ENCODE data around the gene GTF3C5. TPM values are rescaled to one million over a fixed set of nuclear protein-coding genes. Genes with fewer than 3 reads are reported as not detected.
"Not testable (repeated sequence)": the region's sequence is repeated elsewhere in the genome, so short reads cannot be mapped to it uniquely, and the experiment has no call there.

Gene GTF3C5
- total RNA-seq, 8 experiments from 2014 or later, result 35.8 to 77.3 (median 45.1) TPM

GRCh38 chr9:133061019-133061763 lies 30.4 kb downstream of the GTF3C5 start:
- H3K4me3 ChIP-seq; in situ Hi-C loops (cut with MboI; ENCODE audit: low pct_unique_long_range_greater_than_20kb in 2 of 9, low sequenced_read_pairs in 9 of 9, unreplicated experiment in 9 of 9): not testable (repeated sequence)
- Histone ChIP-seq H3K4me1 (replicated peaks in 1 of 2) (peaks cover 16 to 20% of the 10 kb centered on the region in 2 donors), H3K27ac (peak overlapping the region in 1 of 2 donors; percentile 20)
- no CpG with 5 or more reads among the region's 14 CpGs for WGBS, 10 experiments
- peak; percentile 51 to 90 (median 80) for ATAC-seq (replicated peaks in 6 of 8)

DNA sequence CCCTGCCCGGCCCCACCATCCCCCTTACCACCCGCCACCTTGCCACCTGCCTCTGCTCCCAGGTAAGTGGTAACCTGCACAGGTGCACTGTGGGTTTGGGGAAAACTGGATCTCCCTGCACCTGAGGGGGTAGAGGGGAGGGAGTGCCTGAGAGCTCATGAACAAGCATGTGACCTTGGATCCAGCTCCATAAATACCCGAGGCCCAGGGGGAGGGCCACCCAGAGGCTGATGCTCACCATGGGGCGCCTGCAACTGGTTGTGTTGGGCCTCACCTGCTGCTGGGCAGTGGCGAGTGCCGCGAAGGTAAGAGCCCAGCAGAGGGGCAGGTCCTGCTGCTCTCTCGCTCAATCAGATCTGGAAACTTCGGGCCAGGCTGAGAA lies 31.0 kb downstream of the GTF3C5 start, which contains the start of gene CEL:
CEL (plus strand) TSS at position 218 of the 382 bp plus-strand sequence; CDS start at position 240, 22 bp downstream.
- peak within 1 kb of the TSS in 1 of 2 donors; percentile 20 for H3K27ac ChIP-seq
- WGBS, 10 experiments, result no CpG with 5 or more reads among the region's 9 CpGs
- ATAC-seq (replicated peaks in 6 of 8); in situ Hi-C loops (cut with MboI; ENCODE audit: low pct_unique_long_range_greater_than_20kb in 2 of 9, low sequenced_read_pairs in 9 of 9, unreplicated experiment in 9 of 9); H3K4me3 ChIP-seq: not testable (repeated sequence)
- peaks cover 16 to 20% of the 10 kb centered on the region in 2 donors for H3K4me1 ChIP-seq (replicated peaks in 1 of 2)

GRCh38 chr9:133062569-133062968 lies 31.8 kb downstream of the GTF3C5 start:
- in situ Hi-C loops (cut with MboI; ENCODE audit: low pct_unique_long_range_greater_than_20kb in 2 of 9, low sequenced_read_pairs in 9 of 9, unreplicated experiment in 9 of 9), result not testable (repeated sequence)

DNA sequence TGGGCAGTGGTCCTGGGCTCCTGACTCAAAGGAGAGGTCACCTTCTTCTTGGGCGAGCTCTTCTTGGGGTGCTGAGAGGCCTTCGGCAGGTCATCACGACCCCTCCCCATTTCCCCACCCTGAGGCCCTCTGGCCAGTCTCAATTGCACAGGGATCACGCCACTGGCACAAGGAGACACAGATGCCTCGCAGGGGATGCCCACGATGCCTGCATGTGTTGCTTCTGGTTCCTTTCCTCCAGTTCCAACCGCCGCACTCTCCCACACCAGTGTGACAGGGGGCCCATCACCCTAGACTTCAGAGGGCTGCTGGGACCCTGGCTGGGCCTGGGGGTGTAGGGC lies 32.3 kb downstream of the GTF3C5 start:
- 100% methylated on average over 2 of the region's 8 CpGs; no CpG with 5 or more reads in 9 of the 10 experiments for WGBS, 10 experiments

More at GRCh38 chr9:133062569-133062968, 31.8 kb downstream of the GTF3C5 start:
- peak in 1 of 8 experiments; percentile 14 for ATAC-seq (replicated peaks in 6 of 8)
- WGBS, 10 experiments, result no CpG with 5 or more reads among the region's 8 CpGs
- not testable (repeated sequence) for H3K4me3 ChIP-seq, H3K27ac ChIP-seq
- peaks cover 16 to 20% of the 10 kb centered on the region in 2 donors for H3K4me1 ChIP-seq (replicated peaks in 1 of 2)

GRCh38 chr9:133063500-133064231 lies 32.9 kb downstream of the GTF3C5 start:
- H3K27ac ChIP-seq, result no peak overlapping the region
- WGBS, 10 experiments, result 70 to 93% (median 91%) methylated on average over 2 to 6 of the region's 14 CpGs; no CpG with 5 or more reads in 7 of the 10 experiments
- no peak for ATAC-seq (replicated peaks in 6 of 8)

More for the DNA sequence above, 32.3 kb downstream of the GTF3C5 start:
- ATAC-seq (replicated peaks in 6 of 8), result no peak
- no peak overlapping the region for H3K4me3 ChIP-seq
- in situ Hi-C loops (cut with MboI; ENCODE audit: low pct_unique_long_range_greater_than_20kb in 2 of 9, low sequenced_read_pairs in 9 of 9, unreplicated experiment in 9 of 9), result no loop called here
- H3K27ac ChIP-seq, result no peak overlapping the region
- H3K4me1 ChIP-seq (replicated peaks in 1 of 2), result peaks cover 16 to 20% of the 10 kb centered on the region in 2 donors

DNA sequence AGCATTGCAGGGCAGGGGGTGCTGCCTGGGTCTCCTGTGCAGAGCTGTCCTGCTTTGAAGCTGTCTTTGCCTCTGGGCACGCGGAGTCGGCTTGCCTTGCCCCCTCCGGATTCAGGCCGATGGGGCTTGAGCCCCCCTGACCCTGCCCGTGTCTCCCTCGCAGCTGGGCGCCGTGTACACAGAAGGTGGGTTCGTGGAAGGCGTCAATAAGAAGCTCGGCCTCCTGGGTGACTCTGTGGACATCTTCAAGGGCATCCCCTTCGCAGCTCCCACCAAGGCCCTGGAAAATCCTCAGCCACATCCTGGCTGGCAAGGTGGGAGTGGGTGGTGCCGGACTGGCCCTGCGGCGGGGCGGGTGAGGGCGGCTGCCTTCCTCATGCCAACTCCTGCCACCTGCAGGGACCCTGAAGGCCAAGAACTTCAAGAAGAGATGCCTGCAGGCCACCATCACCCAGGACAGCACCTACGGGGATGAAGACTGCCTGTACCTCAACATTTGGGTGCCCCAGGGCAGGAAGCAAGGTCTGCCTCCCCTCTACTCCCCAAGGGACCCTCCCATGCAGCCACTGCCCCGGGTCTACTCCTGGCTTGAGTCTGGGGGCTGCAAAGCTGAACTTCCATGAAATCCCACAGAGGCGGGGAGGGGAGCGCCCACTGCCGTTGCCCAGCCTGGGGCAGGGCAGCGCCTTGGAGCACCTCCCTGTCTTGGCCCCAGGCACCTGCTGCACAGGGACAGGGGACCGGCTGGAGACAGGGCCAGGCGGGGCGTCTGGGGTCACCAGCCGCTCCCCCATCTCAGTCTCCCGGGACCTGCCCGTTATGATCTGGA lies 33.7 kb downstream of the GTF3C5 start:
- peaks cover 16 to 19% of the 10 kb centered on the region in 2 donors for H3K4me1 ChIP-seq (replicated peaks in 1 of 2)
- no peak for ATAC-seq (replicated peaks in 6 of 8)
- 70 to 100% (median 93%) methylated on average over 1 to 6 of the region's 30 CpGs; no CpG with 5 or more reads in 6 of the 10 experiments for WGBS, 10 experiments
- H3K27ac ChIP-seq, result no peak overlapping the region
- in situ Hi-C loops (cut with MboI; ENCODE audit: low pct_unique_long_range_greater_than_20kb in 2 of 9, low sequenced_read_pairs in 9 of 9, unreplicated experiment in 9 of 9), result no loop called here
- H3K4me3 ChIP-seq, result no peak overlapping the region

More at GRCh38 chr9:133063500-133064231, 32.9 kb downstream of the GTF3C5 start:
- no peak overlapping the region for H3K4me3 ChIP-seq
- peaks cover 16 to 20% of the 10 kb centered on the region in 2 donors for H3K4me1 ChIP-seq (replicated peaks in 1 of 2)
- in situ Hi-C loops (cut with MboI; ENCODE audit: low pct_unique_long_range_greater_than_20kb in 2 of 9, low sequenced_read_pairs in 9 of 9, unreplicated experiment in 9 of 9), result no loop called here

DNA sequence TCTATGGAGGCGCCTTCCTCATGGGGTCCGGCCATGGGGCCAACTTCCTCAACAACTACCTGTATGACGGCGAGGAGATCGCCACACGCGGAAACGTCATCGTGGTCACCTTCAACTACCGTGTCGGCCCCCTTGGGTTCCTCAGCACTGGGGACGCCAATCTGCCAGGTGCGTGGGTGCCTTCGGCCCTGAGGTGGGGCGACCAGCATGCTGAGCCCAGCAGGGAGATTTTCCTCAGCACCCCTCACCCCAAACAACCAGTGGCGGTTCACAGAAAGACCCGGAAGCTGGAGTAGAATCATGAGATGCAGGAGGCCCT lies 34.2 kb downstream of the GTF3C5 start:
- ATAC-seq (replicated peaks in 6 of 8), result no peak
- no peak overlapping the region for H3K4me3 ChIP-seq
- WGBS, 10 experiments, result 90 to 95% (median 92%) methylated on average over 2 to 11 of the region's 17 CpGs; no CpG with 5 or more reads in 6 of the 10 experiments

DNA sequence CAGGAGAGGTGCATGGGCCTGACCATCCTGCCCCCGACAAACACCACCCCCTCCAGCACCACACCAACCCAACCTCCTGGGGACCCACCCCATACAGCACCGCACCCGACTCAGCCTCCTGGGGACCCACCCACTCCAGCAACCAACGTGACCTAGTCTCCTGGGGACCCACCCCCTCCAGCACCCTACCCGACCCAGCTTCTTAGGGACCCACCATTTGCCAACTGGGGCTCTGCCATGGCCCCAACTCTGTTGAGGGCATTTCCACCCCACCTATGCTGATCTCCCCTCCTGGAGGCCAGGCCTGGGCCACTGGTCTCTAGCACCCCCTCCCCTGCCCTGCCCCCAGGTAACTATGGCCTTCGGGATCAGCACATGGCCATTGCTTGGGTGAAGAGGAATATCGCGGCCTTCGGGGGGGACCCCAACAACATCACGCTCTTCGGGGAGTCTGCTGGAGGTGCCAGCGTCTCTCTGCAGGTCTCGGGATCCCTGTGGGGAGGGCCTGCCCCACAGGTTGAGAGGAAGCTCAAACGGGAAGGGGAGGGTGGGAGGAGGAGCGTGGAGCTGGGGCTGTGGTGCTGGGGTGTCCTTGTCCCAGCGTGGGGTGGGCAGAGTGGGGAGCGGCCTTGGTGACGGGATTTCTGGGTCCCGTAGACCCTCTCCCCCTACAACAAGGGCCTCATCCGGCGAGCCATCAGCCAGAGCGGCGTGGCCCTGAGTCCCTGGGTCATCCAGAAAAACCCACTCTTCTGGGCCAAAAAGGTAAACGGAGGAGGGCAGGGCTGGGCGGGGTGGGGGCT lies 35.6 kb downstream of the GTF3C5 start:
- no peak for ATAC-seq (replicated peaks in 6 of 8)
- peaks cover 1% of the 10 kb centered on the region in 2 donors for H3K4me1 ChIP-seq (replicated peaks in 1 of 2)
- no peak overlapping the region for H3K27ac ChIP-seq
- 80 to 100% (median 100%) methylated on average over 1 to 2 of the region's 25 CpGs; no CpG with 5 or more reads in 7 of the 10 experiments for WGBS, 10 experiments
- in situ Hi-C loops (cut with MboI; ENCODE audit: low pct_unique_long_range_greater_than_20kb in 2 of 9, low sequenced_read_pairs in 9 of 9, unreplicated experiment in 9 of 9), result no loop called here
- H3K4me3 ChIP-seq, result no peak overlapping the region

More for the DNA sequence above, 34.2 kb downstream of the GTF3C5 start:
- in situ Hi-C loops (cut with MboI; ENCODE audit: low pct_unique_long_range_greater_than_20kb in 2 of 9, low sequenced_read_pairs in 9 of 9, unreplicated experiment in 9 of 9), result no loop called here
- H3K27ac ChIP-seq, result no peak overlapping the region
- H3K4me1 ChIP-seq (replicated peaks in 1 of 2), result peaks cover 13 to 14% of the 10 kb centered on the region in 2 donors

DNA sequence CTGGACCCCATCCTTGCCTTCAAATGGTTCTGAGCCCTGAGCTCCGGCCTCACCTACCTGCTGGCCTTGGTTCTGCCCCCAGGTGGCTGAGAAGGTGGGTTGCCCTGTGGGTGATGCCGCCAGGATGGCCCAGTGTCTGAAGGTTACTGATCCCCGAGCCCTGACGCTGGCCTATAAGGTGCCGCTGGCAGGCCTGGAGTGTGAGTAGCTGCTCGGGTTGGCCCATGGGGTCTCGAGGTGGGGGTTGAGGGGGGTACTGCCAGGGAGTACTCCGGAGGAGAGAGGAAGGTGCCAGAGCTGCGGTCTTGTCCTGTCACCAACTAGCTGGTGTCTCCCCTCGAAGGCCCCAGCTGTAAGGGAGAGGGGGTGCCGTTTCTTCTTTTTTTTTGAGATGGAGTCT lies 36.2 kb downstream of the GTF3C5 start:
- in situ Hi-C loops (cut with MboI; ENCODE audit: low pct_unique_long_range_greater_than_20kb in 2 of 9, low sequenced_read_pairs in 9 of 9, unreplicated experiment in 9 of 9), result no loop called here
- Histone ChIP-seq H3K4me1 (replicated peaks in 1 of 2) (no peaks in the 10 kb centered on the region), H3K27ac (no peak overlapping the region), H3K4me3 (no peak overlapping the region)
- no peak for ATAC-seq (replicated peaks in 6 of 8)
- 79 to 93% methylated on average over 2 to 3 of the region's 11 CpGs; no CpG with 5 or more reads in 8 of the 10 experiments for WGBS, 10 experiments

DNA sequence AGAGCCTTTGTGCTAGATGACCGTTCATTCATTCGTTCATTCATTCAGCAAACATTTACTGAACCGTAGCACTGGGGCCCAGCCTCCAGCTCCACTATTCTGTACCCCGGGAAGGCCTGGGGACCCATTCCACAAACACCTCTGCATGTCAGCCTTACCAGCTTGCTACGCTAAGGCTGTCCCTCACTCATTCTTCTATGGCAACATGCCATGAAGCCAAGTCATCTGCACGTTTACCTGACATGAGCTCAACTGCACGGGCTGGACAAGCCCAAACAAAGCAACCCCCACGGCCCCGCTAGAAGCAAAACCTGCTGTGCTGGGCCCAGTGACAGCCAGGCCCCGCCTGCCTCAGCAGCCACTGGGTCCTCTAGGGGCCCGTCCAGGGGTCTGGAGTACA lies 37.0 kb downstream of the GTF3C5 start:
- WGBS, 10 experiments, result 0 to 100% (median 91%) methylated on average over 1 to 4 of the region's 11 CpGs; no CpG with 5 or more reads in 3 of the 10 experiments
- Histone ChIP-seq H3K4me1 (replicated peaks in 1 of 2) (no peaks in the 10 kb centered on the region), H3K27ac (no peak overlapping the region), H3K4me3 (no peak overlapping the region)
- ATAC-seq (replicated peaks in 6 of 8), result peak in 1 of 8 experiments; percentile 26
- in situ Hi-C loops (cut with MboI; ENCODE audit: low pct_unique_long_range_greater_than_20kb in 2 of 9, low sequenced_read_pairs in 9 of 9, unreplicated experiment in 9 of 9), result no loop called here

DNA sequence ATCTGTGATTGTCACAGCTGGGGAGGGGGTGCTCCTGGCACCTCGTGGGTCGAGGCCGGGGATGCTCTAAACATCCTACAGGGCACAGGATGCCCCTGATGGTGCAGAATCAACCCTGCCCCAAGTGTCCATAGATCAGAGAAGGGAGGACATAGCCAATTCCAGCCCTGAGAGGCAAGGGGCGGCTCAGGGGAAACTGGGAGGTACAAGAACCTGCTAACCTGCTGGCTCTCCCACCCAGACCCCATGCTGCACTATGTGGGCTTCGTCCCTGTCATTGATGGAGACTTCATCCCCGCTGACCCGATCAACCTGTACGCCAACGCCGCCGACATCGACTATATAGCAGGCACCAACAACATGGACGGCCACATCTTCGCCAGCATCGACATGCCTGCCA lies 37.6 kb downstream of the GTF3C5 start:
- H3K4me1 ChIP-seq (replicated peaks in 1 of 2); H3K27ac ChIP-seq; H3K4me3 ChIP-seq; ATAC-seq (replicated peaks in 6 of 8); in situ Hi-C loops (cut with MboI; ENCODE audit: low pct_unique_long_range_greater_than_20kb in 2 of 9, low sequenced_read_pairs in 9 of 9, unreplicated experiment in 9 of 9): not testable (repeated sequence)
- whole genome bisulfite sequencing, 10 experiments, result no CpG with 5 or more reads among the region's 15 CpGs

DNA sequence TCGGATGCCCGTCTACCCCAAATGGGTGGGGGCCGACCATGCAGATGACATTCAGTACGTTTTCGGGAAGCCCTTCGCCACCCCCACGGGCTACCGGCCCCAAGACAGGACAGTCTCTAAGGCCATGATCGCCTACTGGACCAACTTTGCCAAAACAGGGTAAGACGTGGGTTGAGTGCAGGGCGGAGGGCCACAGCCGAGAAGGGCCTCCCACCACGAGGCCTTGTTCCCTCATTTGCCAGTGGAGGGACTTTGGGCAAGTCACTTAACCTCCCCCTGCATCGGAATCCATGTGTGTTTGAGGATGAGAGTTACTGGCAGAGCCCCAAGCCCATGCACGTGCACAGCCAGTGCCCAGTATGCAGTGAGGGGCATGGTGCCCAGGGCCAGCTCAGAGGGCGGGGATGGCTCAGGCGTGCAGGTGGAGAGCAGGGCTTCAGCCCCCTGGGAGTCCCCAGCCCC lies 39.7 kb downstream of the GTF3C5 start:
- H3K4me3 ChIP-seq; H3K4me1 ChIP-seq (replicated peaks in 1 of 2); H3K27ac ChIP-seq; in situ Hi-C loops (cut with MboI; ENCODE audit: low pct_unique_long_range_greater_than_20kb in 2 of 9, low sequenced_read_pairs in 9 of 9, unreplicated experiment in 9 of 9): not testable (repeated sequence)
- WGBS, 10 experiments, result no CpG with 5 or more reads among the region's 17 CpGs
- ATAC-seq (replicated peaks in 6 of 8), result peak in 1 of 8 experiments; percentile 9

All from motor neuron (in vitro differentiated cells).